SK-N-SH (cell line): ENCODE results near the gene KIF11. TPM values are rescaled to one million over a fixed set of nuclear protein-coding genes. Genes with fewer than 3 reads are reported as not detected.

Experiments
- CTCF ChIA-PET: fragments of 300-600, 350-600 bp; formaldehyde crosslinking; extraction: SDS; loops from one replicate; lab custom pipeline; 2021; lab: Yijun Ruan, JAX
- POLR2A ChIA-PET: fragments of 350-600 bp; sonication (Branson Sonifier 250); formaldehyde crosslinking; extraction: SDS; loops from one replicate; lab custom pipeline; 2020; ENCODE audit warnings: antibody characterized with exemption, inconsistent platforms; lab: Yijun Ruan, JAX
- DNase-seq: peaks from one replicate; pipeline ENCODE4 v3.0.0; 2012
- H2AFZ ChIP-seq: fragments of 200-600 bp; sonication (generic); 2 replicates; pipeline ENCODE4 v1.8.1; 2016; ENCODE audit warnings: antibody characterized with exemption, mild to moderate bottlenecking, low read depth
- H3F3A ChIP-seq: fragments of 200-600 bp; sonication (generic); replicated peaks from 2 replicates; pipeline ENCODE3; 2016; ENCODE audit warnings: antibody characterized with exemption, mild to moderate bottlenecking; ENCODE audit not compliant: insufficient read depth
- H3K27ac ChIP-seq, 2 experiments: fragments of 200-500 bp in 1 of 2; fragments of 200-600 bp in 1 of 2; sonication (Bioruptor generic) in 1 of 2; sonication (generic), shearing (Covaris generic) in 1 of 2; 2 replicates each; pipeline versions ENCODE4 v1.5.1 to v1.6.1; 2014 to 2016; ENCODE audit warnings: low read depth in 2 of 2, inconsistent platforms in 1 of 2, low read length in 1 of 2, mild to moderate bottlenecking in 1 of 2, mixed read lengths in 1 of 2
- H3K27me3 ChIP-seq: fragments of 200-600 bp; sonication (generic), shearing (Covaris generic); 2 replicates; pipeline ENCODE4 v1.6.1; 2016; ENCODE audit warnings: mixed run types; ENCODE audit not compliant: insufficient read depth
- H3K36me3 ChIP-seq, 2 experiments: fragments of 200-500 bp in 1 of 2; fragments of 200-600 bp in 1 of 2; sonication (Bioruptor generic) in 1 of 2; sonication (generic) in 1 of 2; replicated peaks in 1 of 2; 2 replicates each; pipeline versions ENCODE3 to v1.5.1; 2014 to 2016; ENCODE audit warnings: low read length in 1 of 2, mild to moderate bottlenecking in 1 of 2; ENCODE audit not compliant: insufficient read depth in 2 of 2, control insufficient read depth in 1 of 2
- H3K4me1 ChIP-seq, 2 experiments: fragments of 200-500 bp in 1 of 2; fragments of 200-600 bp in 1 of 2; sonication (Bioruptor generic) in 1 of 2; sonication (generic), shearing (Covaris generic) in 1 of 2; 2 replicates each; pipeline versions ENCODE4 v1.5.1 to v1.6.1; 2014 to 2016; ENCODE audit warnings: low read depth in 1 of 2, low read length in 1 of 2, mixed run types in 1 of 2; ENCODE audit not compliant: insufficient read depth in 2 of 2, control insufficient read depth in 1 of 2
- H3K4me2 ChIP-seq: fragments of 200-600 bp; sonication (generic), shearing (Covaris generic); 2 replicates; pipeline ENCODE4 v1.6.1; 2017; ENCODE audit warnings: mixed run types
- H3K4me3 ChIP-seq, 2 experiments: fragments of 200-500 bp in 1 of 2; fragments of 200-600 bp in 1 of 2; sonication (Bioruptor generic) in 1 of 2; sonication (generic), shearing (Covaris generic) in 1 of 2; 2 replicates each; pipeline versions ENCODE4 v1.5.1 to v1.8.1; 2014 to 2016; ENCODE audit warnings: low read depth in 2 of 2, inconsistent platforms in 1 of 2, low read length in 1 of 2, mild to moderate bottlenecking in 1 of 2, mixed read lengths in 1 of 2, moderate library complexity in 1 of 2
- H3K79me2 ChIP-seq: fragments of 200-600 bp; sonication (generic); 2 replicates; pipeline ENCODE4 v1.8.1; 2017; ENCODE audit warnings: mild to moderate bottlenecking; ENCODE audit not compliant: insufficient read depth
- H3K9ac ChIP-seq: fragments of 200-600 bp; sonication (generic); 2 replicates; pipeline ENCODE4 v1.6.1; 2017; ENCODE audit warnings: mixed run types
- H3K9me2 ChIP-seq: fragments of 200-600 bp; sonication (generic); 2 replicates; pipeline ENCODE4 v1.6.1; 2017; ENCODE audit warnings: mixed run types
- H3K9me3 ChIP-seq: fragments of 200-600 bp; sonication (generic); 2 replicates; pipeline ENCODE4 v1.6.1; 2017; ENCODE audit warnings: mixed run types, mild to moderate bottlenecking, moderate library complexity
- H4K20me1 ChIP-seq: fragments of 200-600 bp; sonication (generic); 2 replicates; pipeline ENCODE4 v1.6.1; 2017; ENCODE audit warnings: mild to moderate bottlenecking, mixed run types; ENCODE audit not compliant: insufficient read depth
- EZH2phosphoT487 ChIP-seq: fragments of 200-600 bp; sonication (generic); IDR thresholded peaks from 2 replicates; pipeline ENCODE4 v1.6.1; 2017; ENCODE audit warnings: low read depth, mixed run types, mild to moderate bottlenecking, antibody characterized with exemption, moderate library complexity, borderline replicate concordance
- FOSL2 ChIP-seq: IDR thresholded peaks from 2 replicates; pipeline ENCODE4 v1.4.0; 2012; ENCODE audit warnings: low read depth, mild to moderate bottlenecking, moderate library complexity, borderline replicate concordance
- GABPA ChIP-seq: IDR thresholded peaks from 2 replicates; pipeline ENCODE4 v1.4.0; 2012; ENCODE audit warnings: low read depth, mild to moderate bottlenecking
- IRF3 ChIP-seq: fragments of 150-350 bp; IDR thresholded peaks from 2 replicates; pipeline ENCODE4 v1.6.1; 2016; ENCODE audit warnings: mild to moderate bottlenecking, low read depth, low read length
- MAX ChIP-seq: IDR thresholded peaks from 2 replicates; pipeline ENCODE4 v1.4.0; 2012; ENCODE audit warnings: low read depth
- NRF1 ChIP-seq: IDR thresholded peaks from 2 replicates; pipeline ENCODE4 v1.6.1; 2012; ENCODE audit warnings: low read depth, mild to moderate bottlenecking, low read length
- RCOR1 ChIP-seq: fragments of 150-350 bp; IDR thresholded peaks from 2 replicates; pipeline ENCODE4 v1.6.1; 2017; ENCODE audit warnings: antibody characterized with exemption, low read length
- RXRA ChIP-seq: IDR thresholded peaks from 2 replicates; pipeline ENCODE4 v1.4.0; 2012; ENCODE audit warnings: low read depth, mild to moderate bottlenecking, borderline replicate concordance
- SIN3A ChIP-seq: IDR thresholded peaks from 2 replicates; pipeline ENCODE4 v1.6.1; 2012; ENCODE audit warnings: low read depth, mild to moderate bottlenecking, low read length, moderate library complexity, borderline replicate concordance
- TEAD4 ChIP-seq: IDR thresholded peaks from 2 replicates; pipeline ENCODE4 v1.4.0; 2012; ENCODE audit warnings: mild to moderate bottlenecking, borderline replicate concordance; ENCODE audit not compliant: insufficient read depth
- USF2 ChIP-seq: fragments of 150-350 bp; IDR thresholded peaks from 2 replicates; pipeline ENCODE4 v1.6.1; 2017; ENCODE audit warnings: antibody characterized with exemption, low read length, low read depth, borderline replicate concordance
- YY1 ChIP-seq: IDR thresholded peaks from 2 replicates; pipeline ENCODE4 v1.4.0; 2012; ENCODE audit warnings: low read depth, mild to moderate bottlenecking
- ZBTB33 ChIP-seq: IDR thresholded peaks from 2 replicates; pipeline ENCODE4 v1.4.0; 2012; ENCODE audit warnings: low read depth, borderline replicate concordance
- WGBS: methylation state at CpG from one replicate; pipeline ENCODE4 v1.1.6; 2017; ENCODE audit warnings: low lambda C conversion rate; 5-methylcytosine and 5-hydroxymethylcytosine counted together
- polyA plus RNA-seq, 3 experiments: library from polyadenylated mRNA; depleted of rRNA; stranded (reverse); fragments of >200 nt; gene quantifications; 2 replicates each; pipeline ENCODE4 v1.2.3, GENCODE V29; 2012

The KIF11 gene
- polyA plus RNA-seq, 1 of the 3 experiments (the other 2 are of a cell fraction), result 4.0 TPM

GRCh38 chr10:92562424-92562823, 30.5 kb upstream of the KIF11 start (continued):
- TF ChIP-seq ZBTB33 (no peak), EZH2phosphoT487 (no peak), YY1 (no peak), SIN3A (no peak), MAX (no peak), USF2 (no peak), RXRA (no peak)

GRCh38 chr10:92567952-92568600, 24.9 kb upstream of the KIF11 start:
- Histone ChIP-seq H3K36me3 (peaks cover 0 to 19% of the 10 kb centered on the region in 2 experiments), H3K79me2 (peaks cover 89% of the 10 kb centered on the region), H3K9me3 (no peaks in the 10 kb centered on the region), H3K9ac (no peak overlapping the region), H3F3A (peaks cover 9% of the 10 kb centered on the region), H3K9me2 (no peaks in the 10 kb centered on the region), H3K27me3 (no peaks in the 10 kb centered on the region), H3K27ac (no peak overlapping the region), H4K20me1 (peaks cover 23% of the 10 kb centered on the region), H2AFZ (no peak overlapping the region), H3K4me2 (0 out of 2 replicates have a peak overlapping the region, but pooled peaks have one; percentile 19), H3K4me1 (peaks cover 6 to 8% of the 10 kb centered on the region in 2 experiments; a peak in 3 of 4 replicates), H3K4me3 (no peak overlapping the region)
- POLR2A ChIA-PET, result no interaction called here
- CTCF ChIA-PET, result no interaction called here
- no peak for TF ChIP-seq TEAD4
- no peak for TF ChIP-seq GABPA
- TF ChIP-seq RXRA, result no peak
- TF ChIP-seq NRF1, result no peak
- TF ChIP-seq FOSL2, result peak; percentile 17; the same call in 1 of the 2 replicates
- no peak for TF ChIP-seq SIN3A
- no peak for TF ChIP-seq IRF3
- no peak for TF ChIP-seq RCOR1
- no peak for DNase-seq
- WGBS, result 95% methylated on average over 4 of the region's 4 CpGs
